ENCODE results near the gene TCERG1. TPM values are rescaled to one million over a fixed set of nuclear protein-coding genes. Genes with fewer than 3 reads are reported as not detected.
A peak's percentile ranks its signal among the peaks of the same experiment; 100 is the strongest.

Gene TCERG1
- total RNA-seq, 1 experiment from 2014 or later = 112 TPM

- H3K4me1 ChIP-seq (ENCODE audit: insufficient read depth, low read length) = peaks cover 3% of the 10 kb centered on the region; the same call in 1 of the 2 replicates
- no peak overlapping the region for H3K14ac ChIP-seq (ENCODE audit: insufficient read depth, low read length)
- H2AK5ac ChIP-seq (ENCODE audit: insufficient read length, low read length) = no peak overlapping the region
- no peaks in the 10 kb centered on the region for H3K79me2 ChIP-seq (ENCODE audit: insufficient read depth, low read length)
- no CpG with 5 or more reads among the region's 7 CpGs for WGBS (ENCODE audit: extremely low coverage, insufficient read length, low lambda C conversion rate)
- no peak overlapping the region for H4K8ac ChIP-seq (replicated peaks; ENCODE audit: insufficient read length, low read depth, low read length)
- H3K23me2 ChIP-seq (ENCODE audit: insufficient read length, low read depth, low read length, poor library complexity, severe bottlenecking) = no peaks in the 10 kb centered on the region
- H2AFZ ChIP-seq (ENCODE audit: low read length) = peak overlapping the region; percentile 84
- no peak overlapping the region for H3K18ac ChIP-seq (ENCODE audit: insufficient read length, low read depth, low read length)
- H3K36me3 Mint-ChIP-seq (ENCODE audit: insufficient read depth in 1 of 3, low read depth in 3 of 3) = no peaks in the 10 kb centered on the region
- no peak overlapping the region for H4K5ac ChIP-seq (ENCODE audit: insufficient read length, low read depth, low read length)
- no peak overlapping the region for H3K4ac ChIP-seq (ENCODE audit: low read depth, low read length)
- no peak overlapping the region for H3K4me2 ChIP-seq (ENCODE audit: insufficient read depth, insufficient read length, low read length)
- no peaks in the 10 kb centered on the region for H3K9me3 Mint-ChIP-seq
- no peak overlapping the region for H2BK5ac ChIP-seq (ENCODE audit: insufficient read length, low read length)
- no peak overlapping the region for H2BK12ac ChIP-seq (ENCODE audit: insufficient read length, low read depth, low read length)
- DNase-seq = peak; percentile 83
- no peak overlapping the region for H3K56ac ChIP-seq (ENCODE audit: insufficient read length, low read depth, low read length)
- no peaks in the 10 kb centered on the region for H4K20me1 ChIP-seq (ENCODE audit: control insufficient read depth, insufficient read depth, insufficient read length)
- H3K79me1 ChIP-seq (ENCODE audit: insufficient read depth, low read depth, low read length, poor library complexity, severe bottlenecking) = no peaks in the 10 kb centered on the region
- no peak overlapping the region for H3K27ac ChIP-seq (ENCODE audit: insufficient read length, low read depth, low read length)
- H4K91ac ChIP-seq (ENCODE audit: insufficient read length, low read depth, low read length) = no peak overlapping the region
- no peak overlapping the region for H3T11ph ChIP-seq (ENCODE audit: low read length)
- H2BK15ac ChIP-seq (ENCODE audit: low read depth, low read length) = no peak overlapping the region
- no peak overlapping the region for H3K23ac ChIP-seq (ENCODE audit: insufficient read length, low read depth, low read length)
- no peak overlapping the region for H3K9ac ChIP-seq (ENCODE audit: extremely low read depth, insufficient read length, low read length)
- peak overlapping the region in 1 of 2 experiments; percentile 11; a peak in 1 of 5 replicates for H3K4me3 Mint-ChIP-seq
- no peaks in the 10 kb centered on the region for H3K9me3 ChIP-seq (ENCODE audit: control insufficient read depth, low read depth, low read length)
- no peaks in the 10 kb centered on the region for H3K27me3 ChIP-seq (ENCODE audit: insufficient read depth, low read length)
- no peak overlapping the region for H2BK20ac ChIP-seq (ENCODE audit: low read depth, low read length, poor library complexity, severe bottlenecking)
- TF ChIP-seq CTCF (conservative IDR thresholded peaks at IDR 0.05) = peak; percentile 87
- H3K27me3 Mint-ChIP-seq (ENCODE audit: low read depth) = no peaks in the 10 kb centered on the region
- peaks cover 12 to 16% of the 10 kb centered on the region in 2 experiments for H3K4me1 Mint-ChIP-seq
- no peak overlapping the region for H2BK120ac ChIP-seq (ENCODE audit: low read depth, low read length, poor library complexity, severe bottlenecking)
- H3K27ac Mint-ChIP-seq = peak overlapping the region in 2 of 3 experiments; percentile 7 to 23; a peak in 3 of 7 replicates
Measured at GRCh38 chr5:146533260-146533857, 86.2 kb downstream of the TCERG1 start.
